Uterus (tissue), 4 donors: Measurements from ENCODE around the gene HOXD1. TPM values are rescaled to one million over a fixed set of nuclear protein-coding genes. Genes with fewer than 3 reads are reported as not detected.

ENCODE experiments used
- DNase-seq, 2 donors: peaks; one replicate each; pipeline ENCODE4 v3.0.0-alpha.2; 2019 to 2020
- H3K27ac ChIP-seq, 2 donors: fragments of 200-600 bp; sonication (generic); 1 replicate in 1 of 2; 2 replicates in 1 of 2; pipeline ENCODE4 v1.5.1; 2016 to 2018
- H3K27me3 ChIP-seq, 2 donors: fragments of 200-600 bp; sonication (generic); one replicate each; pipeline ENCODE4 v1.5.1; 2018 to 2019; ENCODE audit warnings: control low read depth in 1 of 2
- H3K36me3 ChIP-seq, 2 donors: fragments of 200-600 bp; sonication (generic); one replicate each; pipeline ENCODE4 v1.5.1; 2019; ENCODE audit warnings: control low read depth in 1 of 2
- H3K4me1 ChIP-seq, 2 donors: fragments of 200-600 bp; sonication (generic); one replicate each; pipeline ENCODE4 v1.5.1; 2018 to 2019; ENCODE audit warnings: control low read depth in 1 of 2
- H3K4me3 ChIP-seq, 2 donors: fragments of 200-600 bp; sonication (generic); 1 replicate in 1 of 2; 2 replicates in 1 of 2; pipeline ENCODE4 v1.5.1; 2018 to 2019; ENCODE audit warnings: mild to moderate bottlenecking in 1 of 2
- H3K9me3 ChIP-seq, 2 donors: fragments of 200-600 bp; sonication (generic); one replicate each; pipeline ENCODE4 v1.5.1; 2019; ENCODE audit warnings: control low read depth in 1 of 2
- POLR2A ChIP-seq, 2 donors: fragments of 450-650 bp; IDR thresholded peaks; one replicate each; pipeline ENCODE4 v1.6.1; 2016; ENCODE audit warnings: antibody characterized with exemption in 2 of 2, mild to moderate bottlenecking in 1 of 2, moderate library complexity in 1 of 2
- intact Hi-C: fragments of 100-400 bp; cut with DNase I; formaldehyde crosslinking; loops from one replicate; pipeline ENCODE4 v1.15.1; 2023; ENCODE audit warnings: low total_unique reads
- total RNA-seq, 4 donors: library from RNA; depleted of rRNA in 3 of 4; stranded (reverse); fragments of >200 nt in 3 of 4; gene quantifications; one replicate each; pipeline versions ENCODE4 v1.1.0 to v1.2.4, GENCODE V29; 2014 to 2023
- TF ChIP-seq, protein P1 (sequence below), 4 experiments: fragments of 200-600 bp in 2 of 4; fragments of 450-650 bp in 2 of 4; sonication (generic) in 2 of 4; IDR thresholded peaks; one replicate each; pipeline ENCODE4 v1.5.1; 2016 to 2019; ENCODE audit warnings: antibody characterized with exemption in 4 of 4, mild to moderate bottlenecking in 2 of 4, moderate library complexity in 1 of 4
- donor health status: DM: yes; HTN: yes; CAD: no.

Gene HOXD1
- total RNA-seq, result 1 to 10 TPM in 1 of 4 donors, under 1 TPM in 2, not detected in 1; 0.21 to 2.9 (median 0.52) TPM

DNA sequence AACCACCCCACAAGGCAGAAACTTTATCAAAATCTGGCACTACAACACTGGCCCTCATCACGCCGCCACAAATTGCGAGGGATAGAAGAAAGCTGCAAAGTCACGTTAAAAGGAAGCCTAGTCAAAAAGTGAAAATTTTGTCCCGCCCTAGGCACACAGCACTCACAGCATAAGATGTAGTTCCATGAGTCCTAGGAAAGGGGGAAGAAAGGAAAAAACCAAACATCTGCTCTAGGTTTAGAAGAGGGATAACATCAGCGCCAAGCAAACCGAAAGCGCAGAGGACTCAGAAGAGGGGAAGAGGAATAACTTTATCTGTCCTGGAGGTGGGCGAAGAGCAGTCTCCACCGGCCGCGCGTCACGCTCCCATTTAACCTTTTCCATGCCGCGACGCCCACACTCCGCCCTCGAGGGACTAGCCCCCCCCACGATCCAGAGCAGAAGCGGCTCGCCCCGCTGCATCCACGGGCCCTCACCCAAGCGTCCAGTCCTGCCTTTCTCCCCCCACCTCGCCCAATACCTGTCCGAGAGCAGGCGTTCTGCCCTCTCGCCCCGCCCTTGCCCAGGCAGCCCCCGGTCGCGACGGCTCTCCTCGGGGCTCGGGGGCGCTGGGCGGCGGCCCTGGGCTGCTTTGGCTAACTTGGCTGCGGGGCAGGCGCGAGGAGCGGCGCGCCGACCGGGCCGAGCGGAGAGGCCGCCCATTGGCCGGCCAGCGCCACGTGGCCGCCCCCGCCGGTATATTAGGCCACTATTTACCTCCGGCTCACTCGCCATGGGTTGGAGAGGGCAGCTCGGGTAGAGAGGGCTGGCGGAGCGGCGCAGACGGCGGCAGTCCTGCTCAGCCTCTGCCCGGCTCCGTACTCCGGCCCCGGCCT lies at the start of gene HOXD1:
TSS of gene HOXD1 (plus strand) at position 770 of the 875 bp plus-strand sequence. CDS start 134 bp downstream, outside the sequence.
- Histone ChIP-seq H3K27me3 (peaks cover 0 to 4% of the 10 kb centered on the region in 2 donors), H3K27ac (peak within 1 kb of the TSS; percentile 74 to 79), H3K4me3 (peak within 1 kb of the TSS; percentile 69 to 82), H3K36me3 (no peaks in the 10 kb centered on the region), H3K4me1 (peaks cover 0 to 9% of the 10 kb centered on the region in 2 donors), H3K9me3 (no peaks in the 10 kb centered on the region)
- peak; percentile 49 to 50 for DNase-seq
- intact Hi-C loops, result no loop called here
- peak; percentile 1 to 23 for TF ChIP-seq POLR2A (IDR thresholded peaks at IDR 0.05)
- TF ChIP-seq, protein P1, sequence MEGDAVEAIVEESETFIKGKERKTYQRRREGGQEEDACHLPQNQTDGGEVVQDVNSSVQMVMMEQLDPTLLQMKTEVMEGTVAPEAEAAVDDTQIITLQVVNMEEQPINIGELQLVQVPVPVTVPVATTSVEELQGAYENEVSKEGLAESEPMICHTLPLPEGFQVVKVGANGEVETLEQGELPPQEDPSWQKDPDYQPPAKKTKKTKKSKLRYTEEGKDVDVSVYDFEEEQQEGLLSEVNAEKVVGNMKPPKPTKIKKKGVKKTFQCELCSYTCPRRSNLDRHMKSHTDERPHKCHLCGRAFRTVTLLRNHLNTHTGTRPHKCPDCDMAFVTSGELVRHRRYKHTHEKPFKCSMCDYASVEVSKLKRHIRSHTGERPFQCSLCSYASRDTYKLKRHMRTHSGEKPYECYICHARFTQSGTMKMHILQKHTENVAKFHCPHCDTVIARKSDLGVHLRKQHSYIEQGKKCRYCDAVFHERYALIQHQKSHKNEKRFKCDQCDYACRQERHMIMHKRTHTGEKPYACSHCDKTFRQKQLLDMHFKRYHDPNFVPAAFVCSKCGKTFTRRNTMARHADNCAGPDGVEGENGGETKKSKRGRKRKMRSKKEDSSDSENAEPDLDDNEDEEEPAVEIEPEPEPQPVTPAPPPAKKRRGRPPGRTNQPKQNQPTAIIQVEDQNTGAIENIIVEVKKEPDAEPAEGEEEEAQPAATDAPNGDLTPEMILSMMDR (IDR thresholded peaks at IDR 0.05), result no peak

DNA sequence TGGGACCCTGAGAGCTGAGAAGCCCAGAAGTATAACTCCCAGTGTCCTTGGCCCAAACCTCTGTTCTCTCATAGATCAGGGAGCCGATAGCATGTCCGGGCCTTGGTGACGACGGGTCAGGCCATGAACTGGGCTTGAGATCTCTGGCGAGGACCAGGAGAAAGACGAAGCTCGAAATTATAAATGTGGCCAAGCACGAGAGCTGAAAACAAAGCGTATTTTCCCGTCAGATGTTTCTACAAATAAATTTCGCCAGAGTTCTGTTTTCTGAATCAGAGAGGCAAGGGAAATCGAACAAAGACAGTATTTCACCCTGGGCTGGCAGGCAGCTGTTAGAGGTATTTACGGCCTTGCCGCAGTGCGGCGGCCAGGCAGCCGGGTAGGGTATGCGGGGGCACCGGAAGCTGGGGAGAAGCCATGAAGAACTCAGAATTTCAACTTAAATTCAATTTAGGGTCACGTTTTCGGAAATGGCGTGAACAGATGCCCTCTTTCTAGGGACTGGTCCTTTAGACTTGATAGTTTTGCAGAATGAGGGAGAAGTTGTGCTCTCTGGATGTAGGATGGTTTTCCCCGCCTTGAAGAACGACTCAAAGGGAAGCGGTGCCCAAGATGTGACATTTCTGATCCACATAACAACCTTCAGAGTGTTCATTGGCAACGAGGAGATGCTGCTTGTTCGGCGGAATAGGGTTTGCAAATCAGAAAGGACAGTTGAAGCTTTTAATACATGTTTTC lies 49.4 kb upstream of the HOXD1 start:
- peak; percentile 28 to 49 for DNase-seq
- H3K36me3 ChIP-seq, result no peaks in the 10 kb centered on the region
- TF ChIP-seq, protein P1 (IDR thresholded peaks at IDR 0.05), result no peak
- no peak for TF ChIP-seq POLR2A (IDR thresholded peaks at IDR 0.05)
- peaks cover 3 to 23% of the 10 kb centered on the region in 2 donors for H3K4me1 ChIP-seq
- peak overlapping the region; percentile 98 to 99 for H3K27ac ChIP-seq
- intact Hi-C loops, result no loop called here
- H3K4me3 ChIP-seq, result peak overlapping the region; percentile 72 to 85
- H3K9me3 ChIP-seq, result no peaks in the 10 kb centered on the region
- H3K27me3 ChIP-seq, result no peaks in the 10 kb centered on the region

DNA sequence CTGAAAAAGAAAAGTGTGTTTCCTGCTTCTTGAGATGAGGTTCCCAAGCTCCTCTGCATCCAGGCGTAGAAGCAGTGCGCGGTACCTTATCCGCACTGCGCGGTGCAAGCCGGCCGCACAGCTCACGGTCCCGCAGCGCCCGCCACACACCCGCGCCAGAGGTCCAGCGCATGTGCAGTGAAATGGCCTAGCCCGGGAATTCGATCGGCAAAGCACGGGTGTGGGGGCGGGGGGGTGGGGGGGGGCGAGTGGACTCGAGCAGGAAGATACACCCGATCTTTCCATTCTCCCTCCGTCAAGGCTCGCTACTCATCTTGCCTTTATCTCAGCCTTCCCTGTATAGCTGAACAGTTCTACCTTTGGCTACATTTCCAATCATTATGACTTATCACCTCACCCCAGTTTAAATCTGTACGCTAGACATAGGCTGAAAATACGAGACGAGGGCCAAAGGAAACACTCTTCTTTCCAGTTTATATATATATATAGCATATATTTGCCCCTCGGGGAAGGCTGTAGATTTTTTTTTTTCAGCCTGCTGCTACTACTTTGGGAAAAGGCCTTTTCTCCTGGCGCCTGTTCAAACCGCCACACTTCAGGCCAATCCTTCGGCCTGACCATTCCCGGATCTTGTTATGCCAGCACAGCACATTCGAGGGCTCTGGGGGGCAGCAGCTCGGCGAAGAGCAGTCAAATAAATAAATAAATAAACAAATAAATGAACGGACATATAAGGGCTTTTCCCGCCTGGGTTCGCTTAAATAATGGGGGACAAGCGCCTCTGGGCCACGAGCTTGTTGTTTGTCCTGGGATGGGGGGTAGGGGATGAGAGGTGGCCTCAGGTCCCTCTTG lies 48.6 kb upstream of the HOXD1 start:
- DNase-seq, result peak; percentile 65 to 77
- no peaks in the 10 kb centered on the region for H3K36me3 ChIP-seq
- H3K27ac ChIP-seq, result peak overlapping the region; percentile 98 to 99
- peaks cover 5 to 16% of the 10 kb centered on the region in 2 donors for H3K4me1 ChIP-seq
- TF ChIP-seq POLR2A (IDR thresholded peaks at IDR 0.05), result peak in 1 of 2 donors; percentile 23
- TF ChIP-seq, protein P1 (IDR thresholded peaks at IDR 0.05), result no peak
- H3K9me3 ChIP-seq, result no peaks in the 10 kb centered on the region
- peak overlapping the region; percentile 72 to 85 for H3K4me3 ChIP-seq
- no peaks in the 10 kb centered on the region for H3K27me3 ChIP-seq
- intact Hi-C loops, result loop anchor here (5.0 kb wide), 3 partner anchors 317 to 497 kb away; no protein-coding TSS in a partner anchor

DNA sequence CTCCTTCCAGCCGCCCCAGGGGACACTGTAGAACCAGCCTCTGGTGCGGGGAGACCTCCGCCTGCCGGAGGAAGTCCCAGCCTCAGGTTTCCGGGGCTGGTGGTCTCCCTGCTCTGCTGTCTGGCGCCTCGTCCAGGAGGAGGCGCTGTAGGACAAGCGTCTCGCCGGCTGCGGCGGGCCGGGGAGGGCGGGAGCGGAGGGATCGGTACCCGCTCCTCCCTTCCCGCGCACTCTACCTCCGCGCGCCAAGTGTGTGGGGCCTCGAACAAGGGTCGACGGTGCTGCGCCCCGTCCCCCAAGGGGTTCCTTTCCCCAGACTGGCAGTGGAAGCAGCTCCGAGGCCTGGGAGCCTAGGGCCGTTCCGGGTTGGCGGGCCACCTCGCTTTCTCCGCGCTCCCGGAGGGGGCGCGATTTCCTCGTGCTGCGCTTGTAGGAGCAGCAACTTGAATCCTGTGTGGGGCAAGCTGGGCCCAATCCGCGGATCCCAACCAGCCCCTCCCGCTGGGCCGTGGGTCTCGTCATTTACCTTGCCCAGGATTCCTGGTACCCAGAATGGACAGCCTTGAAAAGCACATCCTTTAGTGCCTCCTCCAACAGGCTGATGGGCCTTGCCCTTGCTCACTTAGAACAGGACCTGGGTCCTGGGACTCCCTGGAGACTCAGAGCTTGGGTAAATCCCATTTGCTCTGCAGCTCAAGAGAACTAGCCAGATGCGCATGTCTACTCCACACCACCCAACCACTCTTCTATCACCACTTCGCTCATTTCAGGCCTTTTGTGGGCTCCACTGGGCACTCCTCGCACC lies 47.8 kb upstream of the HOXD1 start:
- H3K36me3 ChIP-seq, result no peaks in the 10 kb centered on the region
- peak overlapping the region; percentile 98 to 99 for H3K27ac ChIP-seq
- H3K4me3 ChIP-seq, result peak overlapping the region; percentile 72 to 85
- peaks cover 8 to 10% of the 10 kb centered on the region in 2 donors for H3K4me1 ChIP-seq
- peak in 1 of 2 donors; percentile 43 for TF ChIP-seq POLR2A (IDR thresholded peaks at IDR 0.05)
- TF ChIP-seq, protein P1 (IDR thresholded peaks at IDR 0.05), result peak; percentile 94 to 99 (median 96)
- H3K27me3 ChIP-seq, result no peaks in the 10 kb centered on the region
- intact Hi-C loops, result loop anchor here (5.0 kb wide), 3 partner anchors 317 to 497 kb away; no protein-coding TSS in a partner anchor
- peak; percentile 81 to 88 for DNase-seq
- H3K9me3 ChIP-seq, result no peaks in the 10 kb centered on the region
